Measurements from ENCODE around the gene SEMA6D. TPM values are rescaled to one million over a fixed set of nuclear protein-coding genes. Genes with fewer than 3 reads are reported as not detected.
A peak's percentile ranks its signal among the peaks of the same experiment; 100 is the strongest.

Gene SEMA6D, protein sequence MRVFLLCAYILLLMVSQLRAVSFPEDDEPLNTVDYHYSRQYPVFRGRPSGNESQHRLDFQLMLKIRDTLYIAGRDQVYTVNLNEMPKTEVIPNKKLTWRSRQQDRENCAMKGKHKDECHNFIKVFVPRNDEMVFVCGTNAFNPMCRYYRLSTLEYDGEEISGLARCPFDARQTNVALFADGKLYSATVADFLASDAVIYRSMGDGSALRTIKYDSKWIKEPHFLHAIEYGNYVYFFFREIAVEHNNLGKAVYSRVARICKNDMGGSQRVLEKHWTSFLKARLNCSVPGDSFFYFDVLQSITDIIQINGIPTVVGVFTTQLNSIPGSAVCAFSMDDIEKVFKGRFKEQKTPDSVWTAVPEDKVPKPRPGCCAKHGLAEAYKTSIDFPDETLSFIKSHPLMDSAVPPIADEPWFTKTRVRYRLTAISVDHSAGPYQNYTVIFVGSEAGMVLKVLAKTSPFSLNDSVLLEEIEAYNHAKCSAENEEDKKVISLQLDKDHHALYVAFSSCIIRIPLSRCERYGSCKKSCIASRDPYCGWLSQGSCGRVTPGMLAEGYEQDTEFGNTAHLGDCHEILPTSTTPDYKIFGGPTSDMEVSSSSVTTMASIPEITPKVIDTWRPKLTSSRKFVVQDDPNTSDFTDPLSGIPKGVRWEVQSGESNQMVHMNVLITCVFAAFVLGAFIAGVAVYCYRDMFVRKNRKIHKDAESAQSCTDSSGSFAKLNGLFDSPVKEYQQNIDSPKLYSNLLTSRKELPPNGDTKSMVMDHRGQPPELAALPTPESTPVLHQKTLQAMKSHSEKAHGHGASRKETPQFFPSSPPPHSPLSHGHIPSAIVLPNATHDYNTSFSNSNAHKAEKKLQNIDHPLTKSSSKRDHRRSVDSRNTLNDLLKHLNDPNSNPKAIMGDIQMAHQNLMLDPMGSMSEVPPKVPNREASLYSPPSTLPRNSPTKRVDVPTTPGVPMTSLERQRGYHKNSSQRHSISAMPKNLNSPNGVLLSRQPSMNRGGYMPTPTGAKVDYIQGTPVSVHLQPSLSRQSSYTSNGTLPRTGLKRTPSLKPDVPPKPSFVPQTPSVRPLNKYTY
- total RNA-seq = 8.0 and 16.2 TPM in 2 replicates

- no peak within 1 kb of the TSS for H3K27ac ChIP-seq (ENCODE audit: low read depth, low read length)
- peak within 1 kb of the TSS; percentile 87 for H3K4me2 ChIP-seq (ENCODE audit: insufficient read depth, low read length)
- peak within 1 kb of the TSS; percentile 81 for H2AFZ ChIP-seq (ENCODE audit: low read length)
- no peaks in the 10 kb centered on the region for H3K36me3 ChIP-seq (ENCODE audit: insufficient read depth, low read length)
- peaks cover 66% of the 10 kb centered on the region for H3K27me3 ChIP-seq (ENCODE audit: insufficient read depth, low read length)
- H3K4me1 ChIP-seq (ENCODE audit: insufficient read depth, low read length) = peaks cover 10% of the 10 kb centered on the region
- H3K4me3 ChIP-seq (ENCODE audit: insufficient read depth, low read length) = peak within 1 kb of the TSS; percentile 68
- DNase-seq (ENCODE audit: insufficient read length, low spot score, missing footprints) = peak; percentile 87
- no peaks in the 10 kb centered on the region for H4K20me1 ChIP-seq (ENCODE audit: insufficient read depth, low read length)
- H3K79me2 ChIP-seq (ENCODE audit: insufficient read depth, low read length) = no peaks in the 10 kb centered on the region
- no peaks in the 10 kb centered on the region for H3K9me3 ChIP-seq (ENCODE audit: low read depth, low read length)
- no peak for TF ChIP-seq CTCF (IDR thresholded peaks at IDR 0.05; ENCODE audit: extremely low read depth, low read depth, low read length)
Observed at GRCh38 chr15:47717036-47717612, at the start of gene SEMA6D. SEMA6D (plus strand) TSS chr15:47717505; CDS start chr15:47759799, 42,294 bp downstream.

GRCh38 chr15:47669221-47669620 is 48.1 kb upstream of the SEMA6D start:
- Histone ChIP-seq H3K4me3 (ENCODE audit: insufficient read depth, low read length) (no peak overlapping the region), H2AFZ (ENCODE audit: low read length) (no peak overlapping the region), H3K9me3 (ENCODE audit: low read depth, low read length) (no peaks in the 10 kb centered on the region), H3K4me1 (ENCODE audit: insufficient read depth, low read length) (no peaks in the 10 kb centered on the region), H3K4me2 (ENCODE audit: insufficient read depth, low read length) (no peak overlapping the region), H3K36me3 (ENCODE audit: insufficient read depth, low read length) (no peaks in the 10 kb centered on the region), H3K79me2 (ENCODE audit: insufficient read depth, low read length) (no peaks in the 10 kb centered on the region), H4K20me1 (ENCODE audit: insufficient read depth, low read length) (no peaks in the 10 kb centered on the region), H3K27ac (ENCODE audit: low read depth, low read length) (no peak overlapping the region), H3K27me3 (ENCODE audit: insufficient read depth, low read length) (no peaks in the 10 kb centered on the region)
- TF ChIP-seq CTCF (IDR thresholded peaks at IDR 0.05; ENCODE audit: extremely low read depth, low read depth, low read length) = no peak
- DNase-seq (ENCODE audit: insufficient read length, low spot score, missing footprints) = no peak

GRCh38 chr15:47670365-47670764 is 46.9 kb upstream of the SEMA6D start:
- TF ChIP-seq CTCF (IDR thresholded peaks at IDR 0.05; ENCODE audit: extremely low read depth, low read depth, low read length) = no peak
- no peak overlapping the region for H3K4me2 ChIP-seq (ENCODE audit: insufficient read depth, low read length)
- no peak overlapping the region for H3K4me3 ChIP-seq (ENCODE audit: insufficient read depth, low read length)
- H3K79me2 ChIP-seq (ENCODE audit: insufficient read depth, low read length) = no peaks in the 10 kb centered on the region
- no peaks in the 10 kb centered on the region for H4K20me1 ChIP-seq (ENCODE audit: insufficient read depth, low read length)
- no peak overlapping the region for H2AFZ ChIP-seq (ENCODE audit: low read length)
- H3K27ac ChIP-seq (ENCODE audit: low read depth, low read length) = no peak overlapping the region
- H3K4me1 ChIP-seq (ENCODE audit: insufficient read depth, low read length) = no peaks in the 10 kb centered on the region
- H3K9me3 ChIP-seq (ENCODE audit: low read depth, low read length) = no peaks in the 10 kb centered on the region
- no peaks in the 10 kb centered on the region for H3K27me3 ChIP-seq (ENCODE audit: insufficient read depth, low read length)
- no peak for DNase-seq (ENCODE audit: insufficient read length, low spot score, missing footprints)
- no peaks in the 10 kb centered on the region for H3K36me3 ChIP-seq (ENCODE audit: insufficient read depth, low read length)

Measured in osteoblast (primary cell).